ENCODE measurements around the gene ZNF644. TPM values are rescaled to one million over a fixed set of nuclear protein-coding genes. Genes with fewer than 3 reads are reported as not detected.
"Not testable (repeated sequence)": the region's sequence is repeated elsewhere in the genome, so short reads cannot be mapped to it uniquely, and the experiment has no call there.

ZNF644 gene
- total RNA-seq = 62.3 and 67.4 TPM in 2 replicates

DNA sequence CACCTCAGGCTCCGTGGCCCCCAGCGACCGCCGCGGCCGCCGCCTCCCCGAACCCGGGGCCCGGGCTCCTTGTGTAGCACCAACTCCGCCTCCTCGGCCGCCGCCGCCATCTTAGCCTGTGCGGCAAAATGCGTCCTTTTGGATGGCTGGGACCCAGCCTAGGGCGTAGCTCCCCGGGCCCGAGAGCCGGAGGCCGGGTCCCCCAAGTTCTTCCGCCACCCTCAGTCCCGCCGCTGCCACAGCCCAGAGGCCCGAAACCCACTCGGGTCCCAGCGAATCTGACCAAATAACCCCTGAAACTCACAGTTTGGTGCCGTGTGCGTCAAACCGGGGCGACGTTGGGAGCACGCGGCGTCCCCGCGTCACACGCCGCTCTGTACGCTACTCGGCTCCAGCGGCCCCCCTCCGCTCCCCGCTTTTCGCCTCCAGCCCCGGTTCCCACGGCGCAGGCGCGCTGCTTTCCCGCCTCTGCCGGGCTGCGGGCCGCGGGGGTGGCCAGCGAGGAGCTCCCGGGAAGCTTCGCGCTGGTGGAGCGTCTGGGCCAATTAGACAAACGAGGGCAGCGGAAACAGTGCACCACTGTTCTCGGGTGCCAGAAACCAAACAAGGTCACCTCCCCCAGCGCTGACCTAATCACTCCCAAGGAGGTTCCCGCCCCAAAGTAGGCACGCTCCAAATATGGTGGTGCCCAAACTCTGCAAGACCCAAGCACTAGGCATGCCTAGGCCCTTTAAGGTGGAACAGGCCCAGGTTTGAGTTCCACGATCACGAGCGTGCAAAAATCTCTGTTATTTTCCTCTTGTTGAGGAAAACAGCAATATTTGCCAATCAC, at the start of gene ZNF644:
Gene ZNF644 (minus strand): TSS at position 350 of the 832 bp plus-strand sequence. CDS start 39,682 bp downstream, outside the sequence.
- peak; percentile 90 for DNase-seq

DNA sequence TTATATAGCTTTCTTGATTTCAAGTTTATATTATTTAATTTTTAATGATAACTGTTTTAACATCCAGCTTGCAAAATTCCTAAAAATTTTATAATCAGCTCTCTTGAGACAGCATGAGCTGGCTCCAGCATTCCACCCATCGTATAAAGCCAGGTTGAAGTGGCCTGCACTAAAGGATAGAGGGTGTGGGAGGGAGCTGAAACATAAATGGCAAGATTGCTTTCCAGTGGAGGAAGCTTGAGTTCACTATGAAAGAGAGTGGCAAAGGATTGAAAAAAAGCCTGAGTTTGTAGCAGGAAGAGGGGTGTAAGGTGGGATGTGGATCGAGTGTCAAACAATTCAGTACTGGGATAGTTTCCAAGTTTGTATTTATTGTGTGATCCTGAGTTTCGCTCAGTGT, 48.5 kb upstream of the ZNF644 start:
- no peak for DNase-seq

GRCh38 chr1:91066538-91066937, 44.7 kb upstream of the ZNF644 start:
- DNase-seq = no peak

GRCh38 chr1:91065337-91065736, 43.5 kb upstream of the ZNF644 start:
- DNase-seq = no peak

DNA sequence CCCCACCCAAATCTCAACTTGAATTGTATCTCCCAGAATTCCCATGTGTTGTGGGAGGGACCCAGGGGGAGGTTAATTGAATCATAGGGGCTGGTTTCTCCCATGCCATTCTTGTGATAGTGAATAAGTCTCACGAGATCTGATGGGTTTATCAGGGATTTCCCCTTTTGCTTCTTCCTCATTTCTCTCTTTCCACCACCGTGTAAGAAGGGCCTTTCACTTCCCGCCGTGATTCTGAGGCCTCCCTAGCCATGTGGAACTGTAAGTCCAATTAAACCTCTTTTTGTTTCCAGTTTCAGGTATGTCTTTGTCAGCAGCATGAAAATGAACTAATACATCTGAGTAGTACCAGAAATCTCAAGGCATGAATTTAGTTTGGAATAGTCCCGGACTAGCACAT, 41.6 kb upstream of the ZNF644 start:
- not testable (repeated sequence) for DNase-seq

GRCh38 chr1:91059157-91059556, 37.3 kb upstream of the ZNF644 start:
- no peak for DNase-seq

GRCh38 chr1:91057784-91058183, 35.9 kb upstream of the ZNF644 start:
- no peak for DNase-seq

DNA sequence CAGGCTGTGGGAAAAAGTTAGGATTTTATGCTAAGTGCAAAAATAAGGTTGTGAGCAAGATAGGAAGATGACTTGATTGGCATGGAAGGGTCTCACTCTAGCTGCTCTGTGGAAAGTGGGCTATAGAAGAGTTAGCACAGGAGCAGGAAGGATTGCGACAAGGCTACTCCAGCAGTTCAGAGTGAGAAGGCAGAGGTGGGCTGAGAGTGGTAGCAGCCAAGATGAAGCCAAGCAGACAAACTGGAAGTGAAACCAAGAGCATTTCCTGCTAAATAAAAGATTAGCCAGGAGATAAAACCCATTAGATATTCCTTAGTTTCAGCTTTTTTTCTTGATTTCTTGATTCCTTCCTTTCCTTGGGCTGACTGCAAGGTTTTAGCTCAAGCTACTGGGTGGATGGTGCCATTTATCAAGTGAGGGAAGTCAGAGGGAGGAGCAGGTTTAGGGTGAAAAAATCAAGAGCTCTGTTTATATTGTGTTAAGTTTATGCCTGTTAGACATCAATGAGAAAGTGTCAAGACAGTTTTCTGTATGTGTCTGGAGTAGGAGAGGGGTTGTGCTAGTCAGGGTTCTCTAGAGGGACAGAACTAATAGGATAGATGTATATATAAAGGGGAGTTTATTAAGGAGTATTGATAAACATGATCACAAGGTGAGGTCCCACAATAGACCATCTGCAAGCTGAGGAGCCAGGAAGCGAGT, 33.1 kb upstream of the ZNF644 start:
- DNase-seq = no peak

GRCh38 chr1:91053630-91054029, 31.8 kb upstream of the ZNF644 start:
- DNase-seq = no peak

DNA sequence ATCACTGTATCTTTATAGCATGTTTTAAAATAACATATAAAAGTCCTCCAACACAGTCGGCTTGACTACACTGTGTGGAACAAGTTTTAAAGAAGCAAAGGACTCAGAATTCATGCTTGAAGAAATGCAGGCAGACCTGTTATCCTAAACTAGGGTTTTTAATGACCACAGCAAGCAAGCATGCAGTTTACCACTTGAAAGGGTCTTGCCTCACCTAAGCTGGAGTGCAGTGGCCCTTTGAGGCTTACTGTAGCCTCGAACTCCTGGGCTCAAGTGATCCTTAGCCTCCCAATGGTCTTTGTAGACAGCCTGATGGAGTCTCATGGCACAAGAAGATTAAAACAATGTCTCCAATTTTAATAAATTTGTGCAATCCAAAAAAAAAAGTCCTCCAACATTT, 27.7 kb upstream of the ZNF644 start:
- DNase-seq = not testable (repeated sequence)

DNA sequence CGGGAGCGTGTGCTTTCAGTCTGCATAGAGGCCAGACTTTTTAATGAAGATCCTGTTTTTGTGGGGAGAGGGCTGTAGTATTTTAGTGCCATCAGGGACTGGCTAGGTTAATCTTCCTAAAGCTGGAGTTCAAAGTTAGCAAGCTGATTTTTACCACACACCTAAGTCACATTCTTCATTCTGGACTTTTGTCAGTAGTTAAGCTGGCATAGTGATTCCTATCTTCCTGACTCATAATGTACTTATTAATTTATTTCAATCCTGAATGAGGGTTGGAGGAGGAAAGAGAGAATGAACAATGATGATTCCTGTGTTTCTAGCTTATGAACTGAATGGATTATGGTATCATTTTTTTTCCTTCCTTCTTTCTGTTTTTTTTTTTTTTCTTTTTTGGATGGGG, 24.9 kb upstream of the ZNF644 start:
- DNase-seq = no peak

DNA sequence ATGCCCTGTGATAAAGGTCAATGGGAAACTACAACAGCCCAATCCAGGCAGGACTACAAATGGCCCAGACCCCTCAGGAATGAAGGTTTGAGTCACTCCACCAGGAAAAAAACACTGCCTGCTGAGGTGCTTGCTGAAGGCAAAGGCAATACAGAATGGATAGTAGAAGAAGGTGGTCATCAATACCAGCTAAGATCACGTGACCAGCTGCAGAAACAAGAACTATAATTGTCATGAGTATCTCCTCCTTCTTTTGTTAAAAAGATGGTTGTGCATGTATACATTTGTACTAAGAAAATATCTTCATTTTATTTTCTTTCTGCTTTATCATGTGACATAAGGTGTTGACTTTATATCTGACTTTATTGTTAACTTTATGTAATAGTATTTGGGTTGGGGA, 23.4 kb upstream of the ZNF644 start:
- DNase-seq = no peak

- DNase-seq = not testable (repeated sequence)
Observed at GRCh38 chr1:91044776-91045175, 22.9 kb upstream of the ZNF644 start.

DNA sequence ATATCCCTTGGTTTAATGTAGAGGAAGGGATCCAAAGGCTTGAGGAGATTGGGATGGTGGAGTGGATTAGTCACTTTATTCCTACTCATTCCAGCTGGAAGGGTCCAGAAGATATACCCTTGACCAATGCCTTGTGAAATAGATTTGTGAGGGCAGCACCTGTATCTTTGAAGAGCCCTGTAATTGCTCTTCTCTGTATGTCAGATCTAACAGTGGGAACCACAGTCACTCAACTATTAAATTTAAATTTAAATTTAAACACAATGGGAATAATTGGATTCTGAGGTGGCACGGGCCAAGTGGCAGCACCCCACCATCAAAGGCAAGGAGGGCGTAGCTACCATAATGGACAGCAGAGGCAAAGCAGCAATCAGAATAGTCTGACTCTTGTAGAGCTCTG, 20.5 kb upstream of the ZNF644 start:
- not testable (repeated sequence) for DNase-seq

DNA sequence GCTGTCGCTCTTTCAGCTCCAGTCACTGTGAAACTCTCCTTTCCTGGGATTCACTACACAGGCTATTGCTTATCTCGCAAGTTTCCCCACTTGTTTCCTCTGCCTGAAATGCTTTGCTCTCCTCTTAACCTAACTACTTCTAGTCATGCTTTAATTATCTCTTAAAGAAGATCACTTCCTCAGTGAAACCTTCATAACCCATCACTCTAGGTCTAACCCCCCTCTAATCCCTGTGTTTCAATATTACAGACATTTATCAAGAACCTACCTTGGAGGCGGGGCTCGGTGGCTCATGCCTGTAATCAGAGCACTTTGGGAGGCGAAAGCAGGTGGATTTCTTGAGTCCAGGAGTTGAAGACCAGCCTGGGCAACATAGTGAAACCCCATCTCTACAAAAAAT, 16.7 kb upstream of the ZNF644 start:
- no peak for DNase-seq

DNA sequence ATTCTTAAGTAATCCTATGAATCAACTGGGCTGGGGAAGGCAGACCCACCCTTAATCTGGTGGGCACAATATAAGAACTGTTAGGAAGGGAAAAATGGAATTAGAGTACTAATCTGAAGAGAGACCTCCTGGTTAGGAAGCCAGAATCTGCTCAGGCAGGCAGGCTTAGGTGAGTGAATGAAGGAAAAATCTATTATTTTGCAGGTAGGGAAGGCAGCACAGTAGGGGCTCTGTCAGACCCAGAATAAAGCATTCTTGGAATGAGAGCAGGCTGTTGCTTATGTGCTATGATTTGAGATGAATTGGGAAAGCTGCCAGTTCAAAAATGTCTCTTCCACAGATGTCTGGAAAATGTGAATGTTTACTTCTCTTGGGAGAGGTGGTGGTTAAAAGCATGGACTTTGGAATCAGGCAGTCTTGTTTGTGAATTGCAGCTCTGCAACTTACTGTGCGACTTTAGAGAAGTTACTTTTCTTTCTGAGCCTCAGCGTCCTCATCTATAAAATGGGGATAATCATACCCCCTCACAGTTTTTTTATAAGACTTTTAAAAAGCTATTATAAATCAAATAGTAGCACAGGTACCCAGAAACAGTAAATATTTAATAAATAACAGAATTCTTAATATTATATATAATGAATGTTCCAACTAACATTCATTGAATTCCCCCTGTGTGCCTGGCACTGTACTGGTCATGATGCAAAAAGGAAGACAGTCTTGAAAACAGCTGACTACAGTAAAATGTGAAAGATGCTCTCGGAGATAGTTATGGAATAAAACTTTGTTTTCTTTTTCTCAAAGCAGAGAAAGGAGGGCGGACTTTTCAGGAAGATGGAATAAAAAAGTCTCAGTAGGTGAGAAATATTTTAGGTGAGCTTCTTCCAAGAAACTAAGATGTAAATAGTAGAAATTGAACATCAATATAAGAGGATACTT, 15.3 kb upstream of the ZNF644 start:
- no peak for DNase-seq

DNA sequence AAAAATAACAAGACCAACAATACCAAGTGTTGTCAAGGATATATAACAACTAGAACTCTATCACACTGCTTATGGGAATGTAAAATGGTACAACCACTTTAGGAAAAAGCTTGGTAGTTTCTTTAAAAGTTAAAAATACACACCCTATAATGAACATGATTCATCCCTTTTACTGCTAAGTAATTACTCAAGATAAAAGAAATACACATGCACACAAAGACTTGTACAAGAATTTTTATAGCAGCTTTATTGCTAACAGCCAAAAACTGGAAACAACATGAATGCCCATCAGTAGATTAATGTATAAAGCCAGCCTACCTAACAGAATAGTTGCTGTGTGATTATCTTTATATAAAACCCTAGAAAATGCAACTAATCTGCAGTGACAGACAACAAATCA, 10.5 kb upstream of the ZNF644 start:
- DNase-seq = no peak

DNA sequence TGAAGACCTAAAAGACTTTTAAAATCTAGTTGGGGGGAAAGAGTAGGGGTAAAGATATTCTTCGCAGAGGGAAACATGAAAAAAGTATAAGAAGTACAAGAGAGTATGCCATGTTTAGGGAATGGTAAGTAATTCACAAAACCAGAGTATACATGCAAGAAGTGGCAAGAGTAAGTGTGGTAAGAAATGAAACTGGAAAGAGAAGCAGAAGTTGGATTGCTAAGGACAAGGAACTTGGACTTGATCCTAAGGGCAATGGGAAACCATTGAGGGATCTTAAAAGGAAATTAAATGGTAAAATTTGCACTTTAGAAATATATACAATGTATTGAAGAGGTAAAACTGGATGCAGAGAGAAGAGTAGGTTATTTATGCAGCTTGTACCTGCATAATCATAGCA, 9.2 kb upstream of the ZNF644 start:
- no peak for DNase-seq

DNA sequence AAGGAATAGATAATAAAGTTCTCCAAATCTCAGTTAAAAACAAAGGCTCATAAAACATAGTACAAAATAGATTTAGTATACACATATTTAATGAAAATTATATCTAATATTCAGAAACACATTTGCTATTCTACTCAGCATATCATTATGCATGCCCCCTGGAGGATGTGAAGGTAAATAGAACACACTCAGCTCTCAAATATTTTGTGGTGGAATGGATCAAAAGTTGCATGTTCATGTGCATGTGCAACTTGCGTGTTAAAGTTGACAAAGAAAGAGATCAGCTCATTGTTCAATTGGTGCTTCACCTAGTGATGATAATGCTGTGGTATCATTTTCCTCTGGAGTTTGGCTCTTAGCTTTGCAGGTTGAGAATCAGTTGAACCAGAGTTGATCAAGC, 4.9 kb upstream of the ZNF644 start:
- peak; percentile 46 for DNase-seq

GRCh38 chr1:91026320-91026719, 4.5 kb upstream of the ZNF644 start:
- no peak for DNase-seq

GRCh38 chr1:91024481-91025119, 2.8 kb upstream of the ZNF644 start:
- DNase-seq = no peak

DNA sequence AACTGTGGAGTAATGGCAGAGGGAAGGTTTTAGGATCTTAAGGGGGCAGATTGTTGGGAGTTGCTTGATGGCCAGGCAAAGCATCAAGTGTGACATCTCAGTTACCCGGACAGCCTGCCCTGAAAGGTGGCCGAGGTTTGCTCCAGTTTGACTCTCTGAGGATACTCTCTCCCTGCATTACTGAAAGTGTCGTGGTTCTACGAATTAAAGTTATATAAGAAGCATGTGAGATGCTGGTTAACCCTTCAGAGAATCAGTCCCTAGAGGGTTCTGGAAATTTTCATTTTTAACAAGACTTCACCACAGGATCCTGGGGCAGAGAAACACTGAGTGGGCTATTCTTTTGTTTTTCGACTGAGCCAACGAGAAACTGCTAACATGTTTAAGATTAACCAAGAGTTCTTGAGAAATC, 689 bp upstream of the ZNF644 start:
- DNase-seq = no peak
